Astrocyte (in vitro differentiated cells and primary cell): ENCODE measurements around the gene LRG1.

Experiments
- CTCF ChIP-seq: IDR thresholded peaks from 2 replicates; pipeline ENCODE4 v1.5.1; 2011; ENCODE audit warnings: low read depth, mild to moderate bottlenecking, inconsistent platforms, low read length, moderate library complexity; ENCODE audit not compliant: insufficient read depth
- EZH2 ChIP-seq: IDR thresholded peaks from 2 replicates; pipeline ENCODE4 v1.6.1; 2012; ENCODE audit warnings: mild to moderate bottlenecking, low read length, inconsistent platforms; ENCODE audit not compliant: insufficient read depth

- TF ChIP-seq CTCF: no peak
- no peak for TF ChIP-seq EZH2
These were observed 16.1 kb upstream of the LRG1 start for GRCh38 chr19:4555657-4556561.
